Measurements from ENCODE around the gene SEMA4C.

SEMA4C gene

GRCh38 chr2:96868555-96869280, 1.2 kb downstream of the SEMA4C start:
- no peak for TF ChIP-seq GATA2 (IDR thresholded peaks at IDR 0.05; ENCODE audit: low read depth, low read length)
- no peak for TF ChIP-seq GATA3 (IDR thresholded peaks at IDR 0.05; ENCODE audit: low read depth, low read length)

- TF ChIP-seq GATA2 (IDR thresholded peaks at IDR 0.05; ENCODE audit: low read depth, low read length), result no peak
- TF ChIP-seq GATA3 (IDR thresholded peaks at IDR 0.05; ENCODE audit: low read depth, low read length), result no peak
Measured at GRCh38 chr2:96867756-96868554, 1.9 kb downstream of the SEMA4C start.

- no peak for TF ChIP-seq GATA3 (IDR thresholded peaks at IDR 0.05; ENCODE audit: low read depth, low read length)
- TF ChIP-seq GATA2 (IDR thresholded peaks at IDR 0.05; ENCODE audit: low read depth, low read length), result no peak
Measured at GRCh38 chr2:96866986-96867755, 2.7 kb downstream of the SEMA4C start.

DNA sequence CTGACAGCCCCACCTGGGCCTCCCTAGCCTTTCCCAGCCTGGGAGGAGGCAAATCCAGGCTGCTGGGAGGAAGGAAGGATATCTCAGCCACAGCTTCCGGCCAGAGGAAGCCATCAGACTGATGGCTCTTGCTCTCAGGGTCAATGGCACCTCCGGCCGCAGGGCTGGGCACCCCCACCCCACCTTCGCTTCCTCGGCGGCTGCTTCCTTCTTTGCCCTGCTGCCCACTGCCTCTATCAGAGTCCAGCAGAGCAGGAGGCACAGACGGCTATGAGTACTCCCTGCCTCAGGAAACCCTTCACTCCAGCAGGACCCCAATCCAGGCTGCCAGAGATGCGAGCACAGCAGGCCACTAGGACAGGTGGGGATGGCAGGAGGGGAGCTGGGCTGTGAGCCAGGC, 3.3 kb downstream of the SEMA4C start:
- TF ChIP-seq GATA3 (IDR thresholded peaks at IDR 0.05; ENCODE audit: low read depth, low read length) (no peak), GATA2 (IDR thresholded peaks at IDR 0.05; ENCODE audit: low read depth, low read length) (no peak)

- TF ChIP-seq GATA3 (IDR thresholded peaks at IDR 0.05; ENCODE audit: low read depth, low read length), result no peak
- no peak for TF ChIP-seq GATA2 (IDR thresholded peaks at IDR 0.05; ENCODE audit: low read depth, low read length)
Measured at GRCh38 chr2:96866149-96866548, 3.7 kb downstream of the SEMA4C start.

DNA sequence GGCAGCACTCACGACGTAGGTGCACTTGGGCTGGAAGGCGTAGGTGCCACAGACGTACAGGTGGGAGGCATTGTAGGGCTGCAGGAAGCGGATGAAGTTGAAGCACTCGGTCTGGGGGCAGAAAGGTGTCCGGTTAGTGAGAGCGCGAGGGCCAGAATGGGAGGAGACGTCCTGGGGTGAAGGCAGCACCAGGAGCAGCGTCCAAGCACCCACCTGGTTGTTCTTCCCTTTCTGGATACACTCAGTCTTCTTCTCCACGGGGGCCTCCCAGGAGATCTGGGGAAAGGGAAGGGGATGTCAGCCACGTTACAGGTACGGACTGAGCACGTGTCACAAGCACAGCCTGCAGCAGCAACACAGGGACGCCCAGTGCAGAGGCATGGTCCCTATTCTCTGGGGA, 4.2 kb downstream of the SEMA4C start:
- TF ChIP-seq GATA2 (IDR thresholded peaks at IDR 0.05; ENCODE audit: low read depth, low read length), result no peak
- TF ChIP-seq GATA3 (IDR thresholded peaks at IDR 0.05; ENCODE audit: low read depth, low read length), result no peak

- no peak for TF ChIP-seq GATA2 (IDR thresholded peaks at IDR 0.05; ENCODE audit: low read depth, low read length)
- TF ChIP-seq GATA3 (IDR thresholded peaks at IDR 0.05; ENCODE audit: low read depth, low read length), result no peak
Measured at GRCh38 chr2:96864343-96865091, 5.4 kb downstream of the SEMA4C start.

DNA sequence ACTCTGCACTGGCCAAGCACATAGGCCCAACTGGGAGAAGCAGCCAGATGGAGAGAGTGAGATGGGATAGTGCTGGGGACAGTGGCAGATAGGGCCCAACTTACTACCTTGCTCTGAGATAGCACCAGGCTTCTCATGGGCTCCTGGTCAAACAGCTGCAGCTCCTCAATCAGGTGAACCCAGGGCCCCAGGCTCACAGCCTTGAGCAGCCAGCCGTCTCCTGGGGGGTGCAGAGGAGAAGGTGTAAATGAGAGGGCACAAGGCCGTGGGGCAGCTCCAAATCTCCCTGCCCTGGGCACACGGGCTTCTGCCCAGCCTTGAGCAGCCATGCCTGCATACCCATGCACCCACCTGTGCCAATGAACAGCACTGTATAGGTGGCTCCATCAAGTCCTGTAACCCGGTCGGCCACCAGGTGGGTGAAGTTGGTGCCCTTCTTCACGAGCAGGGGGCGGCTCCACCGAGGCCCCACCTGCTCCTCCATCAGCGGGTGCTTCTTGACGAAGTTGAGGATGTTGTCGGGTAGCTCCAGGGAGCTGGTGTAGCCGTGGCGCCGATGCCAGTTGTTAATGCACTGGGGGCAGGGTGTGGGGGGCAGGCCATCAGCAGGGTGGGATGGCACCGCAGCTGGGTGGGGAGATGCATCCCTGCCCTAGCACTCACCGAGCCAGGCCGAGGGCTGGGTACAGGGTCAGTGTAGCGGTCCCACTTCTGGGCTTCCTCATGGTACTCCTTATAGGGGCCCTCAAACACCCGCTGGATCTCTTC, 6.1 kb downstream of the SEMA4C start:
- TF ChIP-seq GATA2 (IDR thresholded peaks at IDR 0.05; ENCODE audit: low read depth, low read length) (no peak), GATA3 (IDR thresholded peaks at IDR 0.05; ENCODE audit: low read depth, low read length) (no peak)

DNA sequence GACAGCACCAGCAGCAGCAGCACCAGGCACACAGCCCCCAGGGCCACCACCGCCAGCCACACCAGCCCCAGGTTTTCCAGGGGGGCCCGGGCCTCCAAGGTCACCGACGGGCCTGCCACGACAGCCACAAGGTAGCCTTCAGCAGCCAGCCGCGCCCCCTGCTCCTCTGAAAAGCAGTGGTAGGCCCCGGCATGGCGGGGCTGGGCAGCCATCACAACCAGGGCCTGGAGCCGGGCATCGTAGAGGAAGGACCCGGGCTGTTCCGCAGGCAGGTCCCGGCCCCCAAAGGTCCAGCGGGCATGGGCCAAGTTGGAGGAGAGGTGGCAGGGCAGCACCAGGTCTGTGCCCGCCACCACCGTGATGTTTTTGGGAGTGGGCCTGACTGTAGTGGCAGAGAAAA, 8.8 kb downstream of the SEMA4C start:
- TF ChIP-seq GATA2 (IDR thresholded peaks at IDR 0.05; ENCODE audit: low read depth, low read length) (no peak), GATA3 (IDR thresholded peaks at IDR 0.05; ENCODE audit: low read depth, low read length) (no peak)

GRCh38 chr2:96860065-96861029, 9.5 kb downstream of the SEMA4C start:
- TF ChIP-seq GATA2 (IDR thresholded peaks at IDR 0.05; ENCODE audit: low read depth, low read length) (no peak), GATA3 (IDR thresholded peaks at IDR 0.05; ENCODE audit: low read depth, low read length) (no peak)

GRCh38 chr2:96859681-96860064, 10.2 kb downstream of the SEMA4C start:
- TF ChIP-seq GATA2 (IDR thresholded peaks at IDR 0.05; ENCODE audit: low read depth, low read length), result no peak
- TF ChIP-seq GATA3 (IDR thresholded peaks at IDR 0.05; ENCODE audit: low read depth, low read length), result no peak

- no peak for TF ChIP-seq GATA2 (IDR thresholded peaks at IDR 0.05; ENCODE audit: low read depth, low read length)
- TF ChIP-seq GATA3 (IDR thresholded peaks at IDR 0.05; ENCODE audit: low read depth, low read length), result no peak
Measured at GRCh38 chr2:96859099-96859649, 10.7 kb downstream of the SEMA4C start.

Measured in SH-SY5Y (cell line).